ENCODE data around the gene JKAMP.

Gene JKAMP

DNA sequence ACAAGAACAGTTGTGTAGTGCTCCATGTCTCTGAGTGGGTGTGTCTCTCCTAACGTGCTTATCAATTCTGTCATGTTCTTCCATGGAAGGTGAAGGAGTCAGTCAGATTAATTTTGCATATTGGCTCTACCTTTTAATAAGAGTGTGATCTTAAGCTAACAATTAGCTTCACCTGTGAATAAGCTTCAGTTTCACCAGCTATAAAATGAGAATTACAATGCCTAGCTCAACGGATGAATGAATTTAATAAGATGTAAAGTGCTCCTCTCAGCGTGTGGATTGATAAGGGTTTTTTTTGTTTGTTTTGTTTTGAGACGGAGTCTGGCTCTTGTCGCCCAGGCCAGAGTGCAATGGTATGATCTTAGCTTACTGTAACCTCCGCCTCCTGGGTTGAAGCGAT lies 59.6 kb downstream of the JKAMP start:
- peak; percentile 24 for DNase-seq

DNA sequence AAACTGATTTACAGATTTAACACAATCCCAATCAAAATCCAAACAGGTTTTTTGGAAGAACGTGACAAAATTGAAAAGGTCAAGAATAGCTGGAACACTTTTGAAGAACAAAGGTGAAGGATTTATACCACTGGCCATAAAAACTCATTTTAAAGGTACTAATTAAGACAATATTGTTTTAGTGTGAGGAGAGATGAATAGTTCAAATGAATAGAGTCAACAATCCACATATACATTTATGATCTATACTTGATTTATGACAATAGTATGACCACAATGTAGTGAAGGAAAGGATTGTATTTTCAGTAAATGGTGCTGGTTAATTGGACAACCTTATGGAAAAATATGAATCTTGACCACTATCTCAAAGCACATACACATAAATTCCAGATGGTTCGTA lies 63.0 kb downstream of the JKAMP start:
- no peak for DNase-seq

Measured in NCI-H748 treated with DMSO at 0.1 percent for 48 hours (cell line).